GM21619 (cell line): ENCODE data around the gene TP73.
A peak's percentile ranks its signal among the peaks of the same experiment; 100 is the strongest.

ENCODE experiments used
- ATAC-seq: cut with Tn5 transposase; IDR thresholded peaks from one replicate; pipeline ENCODE4 v1.9.1; 2021; ENCODE audit not compliant: unreplicated experiment

Gene TP73

DNA sequence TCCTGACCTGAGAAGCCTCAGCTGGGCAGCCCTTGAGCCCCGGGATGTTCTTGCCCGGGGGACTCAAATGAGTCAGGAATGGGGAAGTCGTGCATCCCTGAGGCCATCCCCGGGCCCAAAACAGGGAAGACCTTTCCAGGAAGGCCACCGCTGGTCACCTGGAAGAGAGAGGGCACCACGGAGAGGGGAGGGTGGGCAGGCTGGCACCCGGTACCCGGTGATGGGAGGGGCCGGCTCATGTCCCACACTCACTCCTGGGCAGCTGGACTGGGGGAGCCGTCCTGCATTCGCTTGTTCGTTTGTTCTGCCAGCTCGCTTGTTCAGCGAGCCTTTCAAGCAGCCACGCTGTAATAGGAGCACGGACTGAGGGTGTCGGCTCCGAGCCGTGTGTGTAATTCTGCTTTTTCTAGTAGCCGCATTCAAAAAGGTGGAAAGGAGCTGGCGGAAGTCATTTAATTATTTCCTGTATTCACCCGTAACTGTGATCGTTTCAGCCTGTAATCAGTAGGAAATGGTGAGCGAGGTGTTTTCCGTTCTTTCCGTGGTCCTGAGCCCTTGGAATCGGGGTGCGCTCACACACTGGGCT is 51.6 kb downstream of the TP73 start:
- no peak for ATAC-seq

- no peak for ATAC-seq
Observed at GRCh38 chr1:3705341-3705950, 53.1 kb downstream of the TP73 start.

- no peak for ATAC-seq
Observed at GRCh38 chr1:3706651-3707297, 54.5 kb downstream of the TP73 start.

DNA sequence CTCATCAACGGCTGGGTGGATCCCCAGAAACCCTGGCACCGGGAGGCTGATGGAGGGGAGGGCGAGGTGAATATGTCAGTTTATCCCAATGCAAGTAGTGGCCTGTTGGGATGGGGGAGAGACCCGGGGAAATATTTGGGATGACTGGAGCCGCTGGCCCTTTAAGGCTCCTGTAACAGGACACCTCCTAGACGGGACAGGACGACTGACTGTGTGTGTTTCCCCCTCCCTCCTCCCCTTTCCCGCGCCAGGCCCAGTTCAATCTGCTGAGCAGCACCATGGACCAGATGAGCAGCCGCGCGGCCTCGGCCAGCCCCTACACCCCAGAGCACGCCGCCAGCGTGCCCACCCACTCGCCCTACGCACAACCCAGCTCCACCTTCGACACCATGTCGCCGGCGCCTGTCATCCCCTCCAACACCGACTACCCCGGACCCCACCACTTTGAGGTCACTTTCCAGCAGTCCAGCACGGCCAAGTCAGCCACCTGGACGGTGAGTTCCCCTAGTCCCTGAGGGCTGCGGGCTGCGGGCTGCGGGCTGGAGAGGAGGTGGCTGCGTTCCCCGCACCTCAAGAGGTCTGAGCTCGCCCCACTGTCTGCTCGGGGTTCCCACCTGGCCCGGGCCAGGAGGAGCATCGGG is 55.1 kb downstream of the TP73 start:
- ATAC-seq, result no peak

GRCh38 chr1:3707939-3708328 is 55.6 kb downstream of the TP73 start:
- no peak for ATAC-seq

- no peak for ATAC-seq
Observed at GRCh38 chr1:3708791-3709190, 56.5 kb downstream of the TP73 start.

DNA sequence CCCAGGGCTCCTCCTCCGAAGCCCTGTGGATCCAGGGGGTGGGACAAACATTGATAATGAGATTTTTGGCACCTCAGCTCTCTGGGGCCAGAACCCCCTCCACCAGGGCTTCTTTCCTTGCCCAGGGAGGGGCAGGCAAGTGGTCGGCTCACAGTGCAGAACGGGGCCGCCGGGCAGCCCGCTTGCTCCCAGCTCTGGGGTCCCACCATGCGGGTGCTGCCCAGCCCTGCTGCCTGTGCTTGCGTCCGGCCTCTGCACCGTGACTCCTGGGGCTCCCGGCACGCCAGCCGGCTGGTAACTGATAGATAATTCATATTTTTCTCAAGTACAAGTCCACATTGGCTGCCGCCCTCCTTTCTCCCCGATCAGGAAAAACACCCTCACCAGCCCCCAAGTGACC is 57.9 kb downstream of the TP73 start:
- no peak for ATAC-seq

DNA sequence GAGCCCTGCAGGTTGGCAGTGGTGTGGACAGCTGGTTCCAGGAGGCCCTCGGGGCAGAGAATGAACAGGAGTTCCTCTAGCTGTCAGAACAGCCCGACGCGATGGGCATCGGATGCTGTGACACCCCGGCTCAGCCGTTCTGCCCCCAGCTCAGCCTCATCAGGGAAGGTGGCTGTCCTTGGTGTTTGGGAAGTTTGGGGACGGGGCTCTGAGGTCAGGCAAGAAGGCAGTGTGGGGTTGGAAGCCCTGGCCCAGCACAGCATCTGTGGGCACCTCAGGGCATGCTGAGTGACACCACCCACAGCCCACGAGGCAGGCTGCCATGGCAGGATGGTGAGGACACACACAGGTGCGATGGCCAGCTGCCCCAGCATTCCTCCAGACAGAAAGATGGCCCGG is 59.1 kb downstream of the TP73 start:
- ATAC-seq, result no peak

- ATAC-seq, result no peak
Observed at GRCh38 chr1:3711780-3712451, 59.6 kb downstream of the TP73 start.

DNA sequence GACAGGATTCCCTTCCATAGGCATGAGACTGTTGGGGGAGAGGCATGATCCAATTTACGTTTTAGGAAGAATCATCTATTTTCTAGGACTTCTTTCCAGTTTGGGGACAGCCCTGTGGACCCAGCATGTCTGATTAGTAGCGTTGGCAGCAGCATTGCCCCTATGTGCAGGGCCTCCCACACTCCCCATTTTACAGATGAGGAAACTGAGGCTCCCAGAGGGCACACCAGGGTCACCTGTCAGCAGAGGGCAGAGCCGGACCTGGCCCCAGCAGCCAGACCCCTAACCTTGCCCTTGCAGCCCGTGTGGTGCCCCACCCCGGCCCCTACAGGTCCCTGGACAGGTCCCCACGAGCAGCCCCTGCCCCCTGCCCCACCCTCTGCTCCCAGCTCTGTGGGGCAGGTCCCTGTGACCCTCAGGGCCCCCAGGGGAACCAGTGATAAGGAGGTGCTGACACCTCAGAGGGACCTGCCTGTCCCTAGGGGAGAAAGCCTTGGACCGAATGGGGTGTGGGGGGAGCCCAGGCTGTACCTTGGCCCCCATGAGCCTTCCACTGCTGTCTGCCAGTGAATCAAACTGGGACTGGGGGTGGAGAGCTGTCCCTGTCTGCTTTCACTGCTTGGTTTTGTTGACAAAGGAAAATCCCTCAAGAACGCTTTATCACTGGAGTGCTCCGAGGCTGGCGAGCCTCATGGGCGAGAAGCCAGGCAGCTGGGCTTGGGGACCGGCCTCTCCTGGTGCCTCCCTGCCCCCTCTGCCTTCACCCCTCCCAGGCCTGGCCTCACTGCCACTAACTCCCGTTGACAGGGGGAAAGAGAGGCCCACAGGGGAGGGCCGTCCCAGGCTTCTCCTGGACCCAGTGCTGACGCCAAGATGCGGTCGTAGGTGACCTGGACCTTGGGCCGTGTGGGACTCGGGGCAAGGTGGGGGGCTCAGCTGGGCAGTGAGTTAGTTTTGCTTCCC is 60.5 kb downstream of the TP73 start:
- no peak for ATAC-seq

- ATAC-seq, result no peak
Observed at GRCh38 chr1:3713840-3714239, 61.5 kb downstream of the TP73 start.

GRCh38 chr1:3714284-3714741 is 62.0 kb downstream of the TP73 start:
- no peak for ATAC-seq

DNA sequence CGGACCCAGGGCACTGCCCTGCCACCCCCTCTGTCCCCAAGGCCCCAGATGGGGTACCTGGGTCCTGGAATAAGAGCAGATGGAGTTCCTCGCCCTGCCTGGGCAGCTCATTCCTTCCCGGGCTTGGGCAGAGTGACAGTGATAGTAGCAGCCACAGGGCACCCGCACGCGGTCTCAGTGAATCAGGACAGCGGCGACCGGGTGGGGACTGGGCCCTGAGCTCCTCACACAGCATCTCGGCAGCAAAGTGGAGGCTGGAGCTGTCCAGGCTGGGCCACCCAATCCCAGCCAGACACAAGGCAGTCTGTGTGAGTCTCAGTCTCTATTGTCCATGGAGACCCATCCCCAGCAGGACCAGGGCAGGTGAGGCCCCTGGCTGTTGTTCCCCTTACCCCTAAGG is 62.5 kb downstream of the TP73 start:
- no peak for ATAC-seq

GRCh38 chr1:3716351-3716750 is 64.0 kb downstream of the TP73 start:
- ATAC-seq, result no peak

- ATAC-seq, result no peak
Observed at GRCh38 chr1:3717041-3717714, 64.9 kb downstream of the TP73 start.

GRCh38 chr1:3717715-3718601 is 65.6 kb downstream of the TP73 start:
- peak; percentile 43 for ATAC-seq

DNA sequence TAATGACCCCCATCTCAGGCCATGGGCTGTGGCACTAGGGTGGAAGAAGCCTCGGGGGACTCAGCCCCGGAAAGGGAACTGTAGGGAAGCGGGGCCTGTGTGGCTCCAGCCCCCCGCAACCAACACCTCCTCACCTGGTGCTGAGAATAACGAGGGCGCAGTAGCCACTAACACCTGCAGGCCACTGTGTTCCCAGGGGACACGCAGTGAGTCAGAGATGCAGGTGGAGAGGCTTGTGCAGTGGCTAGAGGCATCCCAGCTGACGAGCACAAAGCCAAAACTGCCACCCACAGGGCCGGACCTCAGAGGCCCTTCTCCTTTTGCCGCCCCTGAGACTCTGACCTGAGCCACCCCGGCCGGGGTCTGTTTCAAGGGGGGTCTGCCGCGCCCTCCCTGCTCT is 66.4 kb downstream of the TP73 start:
- ATAC-seq, result peak; percentile 42

DNA sequence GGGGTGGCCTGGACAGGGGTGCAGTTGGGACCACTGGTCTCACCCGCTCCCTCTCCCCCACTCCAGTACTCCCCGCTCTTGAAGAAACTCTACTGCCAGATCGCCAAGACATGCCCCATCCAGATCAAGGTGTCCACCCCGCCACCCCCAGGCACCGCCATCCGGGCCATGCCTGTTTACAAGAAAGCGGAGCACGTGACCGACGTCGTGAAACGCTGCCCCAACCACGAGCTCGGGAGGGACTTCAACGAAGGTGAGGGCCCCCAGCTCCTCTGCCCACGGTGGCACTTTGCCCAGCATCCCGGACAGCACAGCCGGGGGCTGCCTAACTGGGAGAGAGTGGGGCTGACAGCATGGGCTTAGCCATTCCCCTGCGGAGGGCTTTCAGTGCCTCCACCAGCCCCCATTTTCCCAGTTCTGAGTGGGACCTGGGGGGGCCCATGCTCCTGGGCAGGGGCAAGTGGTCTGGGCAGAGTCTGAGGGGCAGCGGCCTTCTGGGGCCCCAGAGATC is 69.7 kb downstream of the TP73 start:
- no peak for ATAC-seq

DNA sequence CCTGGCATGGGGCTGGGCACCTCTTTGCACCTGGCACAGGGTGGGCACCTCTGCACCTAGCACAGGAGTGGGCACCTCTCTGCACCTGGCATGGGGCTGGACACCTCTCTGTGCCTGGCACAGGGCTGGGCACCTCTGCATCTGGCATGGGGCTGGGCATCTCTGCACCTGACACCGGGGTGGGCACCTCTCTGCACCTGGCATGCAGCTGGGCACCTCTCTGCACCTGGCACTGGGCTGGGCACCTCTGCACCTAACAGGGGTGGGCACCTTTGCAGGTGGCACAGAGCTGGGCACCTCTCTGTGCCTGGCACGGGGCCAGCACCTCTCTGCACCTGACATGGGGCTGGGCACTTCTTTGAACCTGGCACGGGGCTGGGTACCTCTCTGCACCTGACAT is 70.5 kb downstream of the TP73 start:
- no peak for ATAC-seq
